HG02678 (cell line): ENCODE data around the gene IQSEC2.

Source experiments
- ATAC-seq: cut with Tn5 transposase; IDR thresholded peaks from one replicate; pipeline ENCODE4 v1.9.1; 2021; ENCODE audit warnings: mild to moderate bottlenecking, moderate library complexity; ENCODE audit not compliant: unreplicated experiment

Gene IQSEC2

DNA sequence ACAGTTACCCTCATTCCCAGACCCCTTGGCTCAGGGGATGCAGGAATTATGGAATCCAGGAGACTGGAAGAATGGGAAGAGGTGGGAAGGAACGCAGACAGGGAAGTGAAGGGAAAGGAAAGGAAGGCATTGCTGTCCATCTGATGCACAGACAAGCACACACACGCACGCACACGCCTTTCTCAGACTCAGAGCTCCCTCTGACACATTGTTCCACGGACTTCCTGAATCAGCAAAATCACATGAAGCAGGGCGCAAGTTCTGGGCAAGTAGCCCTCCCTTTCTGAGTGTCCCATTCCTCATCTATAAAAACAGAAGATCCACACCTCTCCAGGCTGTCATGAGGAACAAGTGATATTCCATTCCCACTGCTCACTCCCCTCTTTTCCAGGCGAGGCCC, 13.2 kb downstream of the IQSEC2 start:
- no peak for ATAC-seq

DNA sequence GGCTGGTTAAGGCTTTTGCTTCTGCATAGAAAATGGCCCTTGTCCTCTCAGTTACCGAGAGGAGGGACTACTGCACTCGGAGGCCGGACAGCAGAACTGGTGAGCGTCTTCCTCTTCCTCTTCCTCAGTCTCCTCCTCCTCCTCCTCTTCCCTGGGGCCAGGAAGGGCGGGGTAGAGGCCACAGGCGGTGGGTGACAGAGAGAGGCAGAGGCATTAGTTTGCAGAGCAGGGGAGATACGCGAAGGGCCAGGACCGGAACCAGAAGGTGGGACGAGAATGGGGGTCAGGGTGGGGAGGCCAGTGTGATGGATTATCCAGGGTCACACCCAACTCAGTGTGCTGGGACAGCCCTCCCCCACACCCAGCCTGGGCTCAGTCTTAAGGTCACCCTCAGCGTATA, 14.5 kb downstream of the IQSEC2 start:
- no peak for ATAC-seq

DNA sequence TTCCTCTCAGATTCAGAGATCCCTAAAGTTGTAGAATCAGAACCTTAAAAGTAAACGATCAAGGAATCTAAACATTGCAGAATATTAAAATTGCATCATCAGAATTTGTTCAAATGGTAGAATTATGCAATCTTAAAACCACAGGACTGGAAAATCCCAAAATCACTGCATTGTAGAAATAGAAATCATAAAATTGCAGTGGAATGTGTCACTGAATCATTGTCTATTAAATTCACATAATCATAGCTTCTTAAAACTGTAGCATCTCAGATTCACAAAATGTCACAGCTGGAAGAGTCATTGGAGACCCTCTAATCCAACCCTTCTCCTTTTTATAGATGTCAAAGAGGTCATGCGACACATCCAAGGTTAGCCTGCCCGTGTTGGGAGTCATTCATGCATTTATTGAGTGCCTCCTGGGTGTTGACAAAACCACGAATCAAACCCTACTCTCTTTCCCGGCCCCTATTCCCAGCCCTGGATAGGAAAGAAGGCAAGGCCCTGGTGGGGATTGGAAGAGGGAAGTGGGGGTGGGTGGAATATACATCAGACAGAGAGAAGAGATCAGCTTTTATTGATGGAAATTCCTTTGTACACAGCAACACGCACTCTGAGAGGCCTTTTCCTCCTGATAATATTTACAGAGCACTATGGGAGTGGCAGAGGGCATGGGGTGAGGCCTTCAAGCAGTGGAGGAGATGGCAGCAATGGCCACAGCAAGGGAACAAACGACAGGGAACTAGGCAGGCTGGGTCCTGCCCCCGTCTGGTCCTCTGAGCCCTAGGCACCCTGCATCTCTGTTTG, 15.4 kb downstream of the IQSEC2 start:
- ATAC-seq: no peak

DNA sequence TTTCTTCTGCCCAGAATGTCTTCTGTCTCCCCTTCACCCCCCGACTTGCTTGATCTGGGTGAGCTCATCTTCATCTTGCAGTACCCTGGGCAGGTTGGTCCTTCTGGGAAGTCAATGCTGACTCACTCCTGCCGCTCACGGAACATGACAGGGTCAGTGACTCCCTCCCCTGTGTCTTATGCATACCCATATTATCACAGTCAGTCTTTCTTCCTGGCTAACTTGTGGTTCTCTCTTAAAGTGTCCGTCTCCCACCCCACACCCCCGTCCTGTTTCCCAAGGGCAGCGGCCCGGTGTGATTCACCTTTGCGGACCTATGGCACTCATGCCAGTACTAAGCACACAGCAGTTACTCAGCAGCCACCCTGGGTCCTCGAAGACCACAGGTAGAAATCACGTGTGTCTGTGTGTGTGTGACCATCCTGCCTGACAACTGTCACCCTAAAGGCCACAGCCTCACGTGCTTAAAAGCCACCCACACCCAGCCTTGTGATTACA, 17.7 kb downstream of the IQSEC2 start:
- ATAC-seq: no peak

DNA sequence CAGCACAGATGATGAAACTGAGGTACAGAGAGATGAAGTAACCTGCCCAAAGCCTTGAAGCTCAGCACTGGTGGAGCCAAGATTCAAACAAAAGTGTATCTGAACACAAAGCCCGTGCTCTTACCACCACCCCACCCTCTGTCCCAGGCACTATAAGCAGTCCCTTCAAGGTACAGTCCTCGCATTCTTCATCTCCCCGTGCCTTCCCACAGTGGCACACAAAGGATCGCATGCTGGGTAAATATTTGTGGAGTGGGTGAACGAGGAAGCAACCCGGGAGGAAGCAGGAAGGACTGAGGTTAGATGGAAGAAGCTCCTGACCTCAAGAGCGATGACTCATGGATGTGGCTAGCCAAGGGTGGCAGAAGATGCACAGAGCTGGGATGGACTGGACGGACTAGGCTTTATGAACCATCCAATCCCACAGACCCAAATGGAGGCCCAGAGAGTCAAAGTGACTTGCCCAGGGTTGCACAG, 18.4 kb downstream of the IQSEC2 start:
- ATAC-seq: no peak

DNA sequence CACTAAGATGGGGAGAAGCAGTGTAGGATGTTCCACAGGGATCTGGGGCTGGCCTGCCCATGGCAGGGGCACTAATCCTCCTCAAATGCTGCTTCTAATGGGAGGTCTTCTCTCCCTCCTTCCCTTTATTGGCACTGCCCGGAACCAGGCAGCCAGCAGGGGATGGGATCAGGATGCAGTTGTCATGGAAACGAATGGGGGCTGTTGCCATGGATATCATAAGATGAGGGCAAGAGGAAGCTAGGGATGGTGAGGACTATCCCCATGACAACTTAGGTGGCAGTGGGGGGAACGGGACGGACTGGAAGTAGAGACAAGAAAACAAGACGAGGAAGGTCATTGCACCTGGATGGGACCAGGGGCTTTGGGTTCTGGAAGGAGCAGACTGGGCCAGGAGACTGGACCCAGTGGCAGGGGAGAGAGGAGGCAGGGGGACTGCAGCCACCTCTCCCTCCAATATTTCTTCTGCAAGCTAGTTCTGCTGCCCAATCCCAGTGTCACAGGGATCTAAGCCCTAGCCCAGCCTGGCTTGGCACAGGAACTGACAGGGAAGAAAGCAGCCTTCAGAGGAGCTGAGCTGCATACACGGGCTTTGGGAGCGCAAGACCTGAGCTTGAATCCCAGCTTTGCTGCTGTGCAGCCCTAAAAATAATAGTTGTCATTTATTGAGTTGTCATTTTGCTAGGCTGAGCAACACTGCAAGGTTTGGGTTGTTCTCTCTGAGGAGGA, 19.0 kb downstream of the IQSEC2 start:
- no peak for ATAC-seq

DNA sequence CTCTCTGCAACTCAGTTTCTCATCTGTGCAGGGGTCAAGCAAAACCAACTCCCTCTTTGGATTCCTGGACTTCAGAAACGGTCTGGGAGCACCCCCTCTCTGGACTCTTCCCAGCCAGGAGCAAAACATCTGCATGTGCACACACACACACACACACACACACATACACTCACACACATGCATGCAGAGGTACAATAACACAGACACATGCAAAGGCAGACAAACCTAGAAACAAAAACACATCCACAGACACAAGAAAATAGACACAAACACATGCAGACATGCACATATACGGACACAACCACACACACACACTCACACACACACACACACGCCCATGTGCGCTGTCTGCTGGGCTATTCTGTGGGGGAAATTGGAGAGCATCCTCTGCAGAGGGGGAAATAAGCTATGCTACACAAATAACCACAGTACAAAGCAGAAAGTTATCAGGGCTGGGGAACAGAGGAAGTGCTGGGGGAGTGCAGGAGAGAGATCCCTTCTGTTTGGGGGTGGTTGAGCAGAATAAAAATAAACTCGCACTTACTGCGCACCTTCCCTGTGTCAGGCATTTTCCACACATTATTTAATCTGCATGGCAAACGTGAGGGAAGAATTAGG, 19.9 kb downstream of the IQSEC2 start:
- no peak for ATAC-seq

DNA sequence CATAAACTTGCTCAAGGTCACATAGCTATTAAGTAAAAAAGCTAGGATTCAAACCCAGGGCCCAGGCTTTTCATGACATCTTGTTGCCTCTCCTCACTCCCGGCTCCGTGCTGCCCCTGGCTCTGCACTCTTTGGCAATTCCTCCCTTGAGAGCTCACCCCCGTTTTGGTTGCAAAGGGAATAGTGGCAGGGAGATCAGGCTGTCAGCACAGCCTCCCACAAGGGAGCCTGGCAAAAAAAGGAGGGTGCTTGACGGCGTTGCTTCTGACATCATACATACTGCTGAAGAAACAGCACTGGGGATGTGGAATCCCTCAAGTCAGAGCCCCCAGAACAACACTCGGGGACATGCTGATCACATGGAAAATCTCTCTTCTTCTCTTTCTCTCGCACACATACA, 20.5 kb downstream of the IQSEC2 start:
- no peak for ATAC-seq

DNA sequence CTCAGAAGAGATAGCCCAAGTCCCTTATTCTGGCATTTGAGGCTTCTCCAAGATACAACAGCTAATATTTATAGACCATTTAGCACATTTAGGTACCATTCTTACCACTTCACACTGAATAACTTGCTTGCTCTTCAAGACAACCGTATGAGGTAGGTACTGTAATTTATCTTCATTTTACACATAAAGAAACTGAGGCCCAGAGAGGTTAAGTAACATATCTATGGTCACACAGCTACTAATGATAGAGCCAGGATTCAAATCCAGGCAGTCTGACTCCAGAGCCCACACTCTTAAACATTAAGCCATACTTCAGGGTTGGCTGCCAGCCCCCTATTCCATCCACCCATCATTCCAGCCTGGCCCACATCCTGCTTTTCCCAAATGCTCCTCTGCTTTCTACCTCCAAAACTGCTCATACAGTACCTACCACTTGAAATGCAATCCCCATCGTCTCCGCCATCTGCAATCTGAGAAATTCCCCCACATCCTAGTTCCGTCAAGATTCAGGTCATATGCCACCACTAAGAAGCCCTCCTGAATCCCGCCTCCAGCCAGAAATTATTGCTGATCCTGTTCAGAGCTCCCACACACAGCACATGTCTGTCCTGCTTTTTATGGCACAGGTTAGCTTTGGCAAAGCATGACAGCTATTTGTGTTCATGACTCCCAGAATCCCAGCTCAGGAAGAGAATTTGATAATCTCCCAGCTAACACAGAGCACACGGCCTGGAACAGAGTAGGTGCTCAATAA, 23.5 kb downstream of the IQSEC2 start:
- no peak for ATAC-seq

DNA sequence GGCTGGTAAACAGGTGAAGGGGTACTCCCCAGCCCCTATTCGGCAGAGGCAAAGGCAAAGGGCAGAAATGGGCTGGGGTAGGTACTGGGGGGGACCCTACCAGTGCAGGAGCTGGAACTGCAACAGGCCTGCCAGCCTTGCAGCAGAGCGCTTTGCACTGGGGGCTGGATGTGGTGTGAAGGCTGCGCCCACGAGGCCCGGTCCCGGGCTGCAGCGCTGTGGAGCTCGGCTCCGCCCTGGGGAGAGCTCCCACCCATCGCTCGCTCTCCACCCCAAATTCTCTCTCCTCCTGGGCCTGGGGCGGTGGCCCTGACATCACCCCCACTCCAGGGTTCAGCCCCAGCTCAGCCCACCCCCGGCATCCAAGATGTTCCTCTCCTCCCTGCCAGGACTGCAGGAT, 24.2 kb downstream of the IQSEC2 start:
- ATAC-seq: no peak

DNA sequence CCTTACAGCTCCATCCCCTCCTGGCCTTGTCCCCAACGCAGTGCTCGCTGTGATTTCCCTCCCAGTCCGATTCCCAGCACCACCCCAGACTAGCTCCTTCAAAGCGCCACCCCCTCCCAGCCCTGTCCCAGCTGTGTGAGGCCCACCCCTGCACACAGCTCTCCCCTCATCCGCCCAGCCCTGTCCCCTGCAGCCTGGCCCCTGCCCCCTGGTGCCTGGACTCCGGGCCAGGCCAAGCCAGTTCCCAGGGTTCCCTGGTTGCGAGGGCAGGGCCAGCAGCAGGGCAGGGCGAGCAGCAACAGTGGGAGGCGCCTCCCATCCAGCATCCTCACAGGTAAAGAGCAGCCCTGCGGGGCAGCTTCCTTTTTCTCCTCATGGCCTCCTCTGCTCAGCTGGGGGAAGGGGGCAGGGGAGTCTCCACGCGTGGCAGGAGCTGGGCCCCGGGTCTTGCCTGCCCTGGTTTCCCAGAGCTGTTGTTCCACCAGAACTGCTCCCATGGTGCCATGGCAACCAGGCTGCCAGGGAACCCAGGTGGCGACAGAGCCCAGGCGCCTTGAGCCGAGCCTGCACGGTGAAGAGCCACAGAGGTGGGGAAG, 24.8 kb downstream of the IQSEC2 start:
- ATAC-seq: no peak

DNA sequence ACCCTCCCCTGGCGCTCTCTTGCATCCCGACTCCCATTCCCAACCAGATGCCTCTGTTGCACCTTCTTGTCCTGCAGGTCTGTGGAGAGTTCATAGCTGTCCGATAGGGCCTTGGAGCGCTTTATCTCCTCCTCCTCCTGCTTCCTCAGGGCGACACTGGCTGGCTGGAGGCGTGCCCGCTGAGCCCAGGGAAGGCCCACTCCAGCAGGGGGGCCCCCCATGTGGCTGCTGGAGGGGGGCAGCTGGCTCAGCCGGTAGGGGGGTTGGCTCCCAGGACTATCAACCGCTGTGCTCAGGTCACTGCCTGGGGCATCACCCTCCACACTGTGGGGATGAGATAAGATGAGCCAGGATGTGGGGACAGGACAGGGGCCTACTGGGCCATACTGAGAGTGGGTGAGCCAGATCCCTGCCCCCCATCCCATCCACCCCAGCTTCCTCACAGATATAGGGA, 25.6 kb downstream of the IQSEC2 start:
- ATAC-seq: no peak

DNA sequence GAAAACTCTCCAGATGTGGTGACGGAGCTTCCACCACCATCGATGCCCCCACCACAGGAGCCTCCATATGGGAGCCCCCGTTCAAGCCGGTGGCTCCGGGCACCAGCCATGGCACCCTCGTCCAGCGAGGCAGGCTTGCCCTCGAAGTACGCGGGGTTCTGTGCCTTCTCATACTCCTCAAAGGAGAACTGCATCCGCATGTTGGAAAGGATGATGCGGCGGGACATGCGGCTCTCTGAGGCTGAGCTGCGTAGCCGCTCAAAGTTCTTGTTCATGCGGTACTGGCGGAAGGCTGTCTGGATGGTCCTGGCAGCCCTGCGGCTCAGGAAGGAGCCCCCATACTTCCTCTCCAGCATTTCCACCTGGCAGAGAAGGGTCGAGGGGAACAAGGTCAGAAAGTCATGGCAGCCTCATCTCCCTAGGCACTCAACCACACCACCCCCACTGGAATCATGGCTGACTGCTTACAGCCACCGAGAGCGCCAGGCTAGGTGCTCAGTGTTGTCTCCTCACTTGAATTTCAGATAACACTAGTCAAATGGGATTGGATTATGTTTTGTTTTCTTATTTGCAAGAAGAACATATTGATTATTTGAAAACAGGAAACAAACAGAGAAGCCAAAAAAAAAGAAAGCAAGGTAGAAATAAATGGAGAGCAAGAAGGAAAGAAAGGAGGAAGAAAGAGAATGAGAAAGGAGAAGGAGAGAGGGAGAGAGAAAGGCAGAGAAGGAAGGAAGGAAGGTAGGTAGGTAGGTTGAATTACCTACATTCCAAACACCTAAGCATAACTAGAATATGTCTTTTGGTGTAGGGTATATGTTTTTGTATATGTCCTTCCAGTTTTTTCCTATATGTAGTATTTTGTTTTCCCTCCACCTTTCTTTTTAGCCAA, 26.6 kb downstream of the IQSEC2 start:
- no peak for ATAC-seq

DNA sequence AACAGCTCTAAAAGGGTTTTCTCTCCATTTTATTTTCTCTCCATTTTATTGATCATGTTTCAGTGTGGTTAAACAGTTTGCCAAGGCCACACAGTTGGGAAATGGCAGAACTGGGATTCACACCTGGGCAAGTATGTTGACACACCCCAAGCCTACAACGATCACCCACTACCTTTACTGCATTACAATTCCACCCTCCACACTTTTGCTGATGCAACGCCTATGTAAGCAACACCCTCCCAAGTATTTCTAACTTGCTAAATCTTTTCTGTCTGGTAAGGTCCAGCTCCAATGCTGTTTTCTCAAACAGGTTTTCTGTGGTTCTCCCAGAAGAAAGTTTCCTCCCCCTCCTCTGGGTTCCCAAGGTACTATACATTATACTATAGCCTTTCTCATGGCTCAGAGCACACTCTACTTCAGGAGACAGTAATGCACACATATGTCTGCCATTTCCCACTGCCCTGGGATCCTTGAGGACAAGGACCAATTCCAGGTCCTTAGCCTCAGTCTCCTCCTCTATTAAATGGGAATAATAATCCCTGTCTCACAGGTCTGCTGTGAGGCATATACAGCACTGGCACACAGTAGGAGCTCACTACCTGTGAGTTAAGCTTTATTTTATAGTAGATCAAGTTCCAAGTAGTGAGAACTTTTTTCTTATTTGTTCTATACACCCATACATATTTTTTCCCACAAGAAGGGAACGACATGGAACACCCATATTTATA, 27.9 kb downstream of the IQSEC2 start:
- no peak for ATAC-seq

DNA sequence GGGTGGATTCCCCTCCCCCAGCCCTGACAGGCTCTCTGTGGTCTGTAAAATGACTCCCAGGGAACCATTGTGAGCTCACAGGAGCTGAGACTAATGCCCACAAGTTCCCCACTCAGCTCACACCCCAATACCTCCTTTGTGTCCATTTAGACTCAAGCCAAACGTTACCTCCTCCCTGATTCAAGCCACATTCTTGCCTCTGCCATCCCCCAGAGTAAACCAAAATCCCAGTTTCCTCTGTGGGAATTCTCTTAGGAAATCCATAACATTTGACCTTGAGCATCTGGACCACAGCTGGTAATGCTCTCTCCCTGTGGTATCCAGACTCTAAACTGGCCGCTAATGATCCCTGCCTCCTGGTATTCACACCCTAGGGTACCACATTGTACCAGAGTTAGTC, 30.1 kb downstream of the IQSEC2 start:
- ATAC-seq: no peak

DNA sequence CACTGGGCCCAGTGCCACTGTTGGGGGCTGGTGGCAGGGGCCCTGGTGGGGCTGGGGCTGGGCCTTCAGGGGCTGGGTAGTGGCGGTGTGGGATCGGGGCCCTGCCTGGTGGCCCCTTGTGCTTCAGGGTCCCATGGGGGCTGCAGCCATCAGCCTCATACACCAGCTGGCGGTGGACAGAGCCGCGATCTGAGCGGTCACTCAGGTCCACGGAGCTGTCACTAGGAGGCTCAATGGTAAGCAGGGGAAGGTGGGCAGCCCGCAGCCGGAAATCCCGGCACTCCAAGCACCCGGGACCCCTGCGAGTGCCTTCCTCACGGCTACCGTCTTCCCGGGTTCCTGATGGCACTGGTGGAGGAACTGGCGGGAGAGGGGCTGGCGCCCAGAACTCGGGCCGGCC, 30.8 kb downstream of the IQSEC2 start:
- no peak for ATAC-seq

DNA sequence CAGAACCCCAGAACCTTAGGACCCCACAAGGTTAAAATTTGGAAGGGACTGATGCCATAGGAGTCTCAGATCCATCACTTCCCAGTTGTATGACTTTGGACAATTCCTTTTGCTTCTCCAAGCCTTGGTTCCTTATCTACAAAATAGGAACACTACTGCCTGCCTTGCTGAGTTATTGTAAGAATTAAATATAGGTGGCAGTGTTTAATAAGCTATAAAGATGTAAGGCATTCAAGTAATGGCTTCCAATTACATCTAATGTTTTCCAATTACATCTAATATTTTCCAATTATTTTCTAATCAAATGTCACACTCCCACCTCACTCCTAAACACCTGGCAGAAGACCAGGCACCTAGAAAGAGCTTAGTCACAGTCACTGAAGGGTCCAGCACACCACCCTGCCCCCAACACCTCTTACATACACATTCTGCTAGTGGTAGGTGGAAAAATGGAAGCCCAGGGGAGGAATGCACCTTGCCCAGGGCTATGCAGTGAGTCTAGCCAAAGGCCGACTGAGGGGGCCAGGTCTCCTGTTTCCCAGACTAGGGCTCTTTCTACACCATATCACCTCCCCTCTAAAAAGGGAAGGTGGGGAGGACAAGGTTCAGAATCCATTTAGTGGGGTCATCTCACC, 31.9 kb downstream of the IQSEC2 start:
- ATAC-seq: no peak

DNA sequence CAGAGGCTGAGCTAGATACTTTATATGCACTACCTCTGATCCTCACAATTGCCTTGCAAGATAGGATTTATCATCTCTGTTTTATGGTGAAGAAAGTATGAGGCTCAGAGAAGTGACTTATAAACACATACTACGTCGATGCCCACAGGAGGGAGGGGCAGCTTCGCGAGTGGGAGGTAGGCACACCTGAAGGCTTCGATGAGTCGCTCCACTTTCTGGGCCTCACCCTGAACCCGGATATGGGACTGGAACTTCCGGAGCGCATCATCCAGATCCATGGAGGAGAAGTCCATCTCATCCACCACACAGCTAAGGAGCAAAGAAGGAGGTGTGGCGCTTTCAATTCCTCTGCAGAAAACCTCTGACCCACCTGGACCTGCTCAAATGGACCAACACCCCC, 33.5 kb downstream of the IQSEC2 start:
- ATAC-seq: no peak
